ENCODE data around the gene SCNN1B.
"Not testable (repeated sequence)": the region's sequence is repeated elsewhere in the genome, so short reads cannot be mapped to it uniquely, and the experiment has no call there.

Gene SCNN1B

DNA sequence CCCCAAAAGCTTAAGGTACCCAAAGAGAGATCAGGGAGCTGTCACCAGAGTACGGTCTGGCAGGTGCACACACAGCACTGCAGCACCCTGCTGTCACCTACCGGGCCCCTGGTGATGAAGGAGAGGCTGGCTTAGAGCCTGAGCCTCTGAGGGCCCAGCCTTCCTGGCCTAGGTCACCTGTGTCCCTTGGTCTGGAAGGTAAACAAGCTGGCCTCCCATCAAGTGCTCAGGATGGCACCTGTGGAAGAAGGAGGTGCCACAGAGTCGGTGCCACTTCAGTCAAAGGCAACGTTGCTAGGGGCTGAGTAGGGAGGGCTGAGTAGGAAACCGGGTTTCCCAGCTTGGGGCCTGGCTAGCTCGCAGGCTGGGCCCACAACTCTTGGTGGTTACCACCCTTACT lies 80.2 kb downstream of the SCNN1B start:
- no peaks in the 10 kb centered on the region for H3K36me3 ChIP-seq (ENCODE audit: control insufficient read depth, insufficient read depth, low read length)
- no peak overlapping the region for H3K27ac ChIP-seq (ENCODE audit: low read depth, low read length, severe bottlenecking)
- H3K4me1 ChIP-seq (ENCODE audit: control insufficient read depth, insufficient read depth, low read length, poor library complexity, severe bottlenecking): no peaks in the 10 kb centered on the region
- H3K4me3 ChIP-seq (ENCODE audit: extremely low read depth, insufficient read depth, low read length, poor library complexity, severe bottlenecking): no peak overlapping the region
- no peaks in the 10 kb centered on the region for H3K9me3 ChIP-seq (ENCODE audit: control insufficient read depth, low read length)
- WGBS, 2 experiments (ENCODE audit: insufficient coverage in 2 of 2): 81 to 100% methylated on average over 1 to 6 of the region's 6 CpGs

- 76 to 93% methylated on average over 3 of the region's 3 CpGs for WGBS, 2 experiments (ENCODE audit: insufficient coverage in 2 of 2)
These were observed 81.8 kb downstream of the SCNN1B start for GRCh38 chr16:23383881-23384280.

GRCh38 chr16:23384878-23385277 lies 82.8 kb downstream of the SCNN1B start:
- Histone ChIP-seq H3K27ac (ENCODE audit: low read depth, low read length, severe bottlenecking) (no peak overlapping the region), H3K9me3 (ENCODE audit: control insufficient read depth, low read length) (no peaks in the 10 kb centered on the region), H3K36me3 (ENCODE audit: control insufficient read depth, insufficient read depth, low read length) (peaks cover 11% of the 10 kb centered on the region), H3K4me1 (ENCODE audit: control insufficient read depth, insufficient read depth, low read length, poor library complexity, severe bottlenecking) (no peaks in the 10 kb centered on the region), H3K4me3 (ENCODE audit: extremely low read depth, insufficient read depth, low read length, poor library complexity, severe bottlenecking) (no peak overlapping the region)
- 93 to 98% methylated on average over 7 to 8 of the region's 10 CpGs for WGBS, 2 experiments (ENCODE audit: insufficient coverage in 2 of 2)

More at GRCh38 chr16:23383881-23384280, 81.8 kb downstream of the SCNN1B start:
- Histone ChIP-seq H3K4me3 (ENCODE audit: extremely low read depth, insufficient read depth, low read length, poor library complexity, severe bottlenecking) (no peak overlapping the region), H3K9me3 (ENCODE audit: control insufficient read depth, low read length) (no peaks in the 10 kb centered on the region), H3K4me1 (ENCODE audit: control insufficient read depth, insufficient read depth, low read length, poor library complexity, severe bottlenecking) (no peaks in the 10 kb centered on the region), H3K27ac (ENCODE audit: low read depth, low read length, severe bottlenecking) (no peak overlapping the region), H3K36me3 (ENCODE audit: control insufficient read depth, insufficient read depth, low read length) (peaks cover 4% of the 10 kb centered on the region)

- H3K4me1 ChIP-seq (ENCODE audit: control insufficient read depth, insufficient read depth, low read length, poor library complexity, severe bottlenecking): no peaks in the 10 kb centered on the region
- peaks cover 13% of the 10 kb centered on the region for H3K36me3 ChIP-seq (ENCODE audit: control insufficient read depth, insufficient read depth, low read length)
- no peak overlapping the region for H3K27ac ChIP-seq (ENCODE audit: low read depth, low read length, severe bottlenecking)
- WGBS, 2 experiments (ENCODE audit: insufficient coverage in 2 of 2): 88 to 96% methylated on average over 13 to 15 of the region's 15 CpGs
- no peaks in the 10 kb centered on the region for H3K9me3 ChIP-seq (ENCODE audit: control insufficient read depth, low read length)
- H3K4me3 ChIP-seq (ENCODE audit: extremely low read depth, insufficient read depth, low read length, poor library complexity, severe bottlenecking): no peak overlapping the region
These were observed 83.3 kb downstream of the SCNN1B start for GRCh38 chr16:23385441-23385840.

GRCh38 chr16:23387666-23388065 lies 85.6 kb downstream of the SCNN1B start:
- no peaks in the 10 kb centered on the region for H3K4me1 ChIP-seq (ENCODE audit: control insufficient read depth, insufficient read depth, low read length, poor library complexity, severe bottlenecking)
- no peak overlapping the region for H3K4me3 ChIP-seq (ENCODE audit: extremely low read depth, insufficient read depth, low read length, poor library complexity, severe bottlenecking)
- H3K27ac ChIP-seq (ENCODE audit: low read depth, low read length, severe bottlenecking): no peak overlapping the region
- H3K36me3 ChIP-seq (ENCODE audit: control insufficient read depth, insufficient read depth, low read length): peaks cover 32% of the 10 kb centered on the region
- WGBS, 2 experiments (ENCODE audit: insufficient coverage in 2 of 2): 93 to 95% methylated on average over 7 to 8 of the region's 8 CpGs
- no peaks in the 10 kb centered on the region for H3K9me3 ChIP-seq (ENCODE audit: control insufficient read depth, low read length)

- Histone ChIP-seq H3K27ac (ENCODE audit: low read depth, low read length, severe bottlenecking) (no peak overlapping the region), H3K36me3 (ENCODE audit: control insufficient read depth, insufficient read depth, low read length) (peaks cover 38% of the 10 kb centered on the region), H3K4me1 (ENCODE audit: control insufficient read depth, insufficient read depth, low read length, poor library complexity, severe bottlenecking) (no peaks in the 10 kb centered on the region), H3K4me3 (ENCODE audit: extremely low read depth, insufficient read depth, low read length, poor library complexity, severe bottlenecking) (no peak overlapping the region), H3K9me3 (ENCODE audit: control insufficient read depth, low read length) (no peaks in the 10 kb centered on the region)
- 95 to 98% methylated on average over 15 of the region's 15 CpGs for WGBS, 2 experiments (ENCODE audit: insufficient coverage in 2 of 2)
These were observed 86.7 kb downstream of the SCNN1B start for GRCh38 chr16:23388786-23389185.

- 90 to 96% methylated on average over 5 of the region's 5 CpGs for WGBS, 2 experiments (ENCODE audit: insufficient coverage in 2 of 2)
- Histone ChIP-seq H3K36me3 (ENCODE audit: control insufficient read depth, insufficient read depth, low read length) (peaks cover 38% of the 10 kb centered on the region), H3K9me3 (ENCODE audit: control insufficient read depth, low read length) (no peaks in the 10 kb centered on the region), H3K4me3 (ENCODE audit: extremely low read depth, insufficient read depth, low read length, poor library complexity, severe bottlenecking) (no peak overlapping the region), H3K4me1 (ENCODE audit: control insufficient read depth, insufficient read depth, low read length, poor library complexity, severe bottlenecking) (no peaks in the 10 kb centered on the region), H3K27ac (ENCODE audit: low read depth, low read length, severe bottlenecking) (no peak overlapping the region)
These were observed 87.1 kb downstream of the SCNN1B start for GRCh38 chr16:23389201-23389600.

DNA sequence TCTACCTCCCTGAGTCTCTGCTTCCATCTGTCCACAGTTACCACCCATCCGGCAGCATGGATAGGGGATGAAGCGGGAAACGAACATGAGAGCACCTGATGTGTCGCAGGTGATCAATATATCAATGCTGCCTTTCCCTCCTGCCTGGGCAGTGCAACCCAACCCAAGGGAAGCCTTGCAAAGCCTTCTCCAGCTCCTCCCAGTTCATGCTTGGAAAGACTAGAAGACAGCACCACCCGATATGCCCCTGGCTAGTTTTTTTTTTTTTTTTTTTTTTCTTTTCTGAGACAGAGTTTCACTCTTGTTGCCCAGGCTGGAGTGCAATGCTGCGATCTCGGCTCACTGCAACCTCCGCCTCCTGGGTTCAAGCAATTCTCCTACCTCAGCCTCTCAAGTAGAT lies 87.8 kb downstream of the SCNN1B start:
- H3K4me3 ChIP-seq (ENCODE audit: extremely low read depth, insufficient read depth, low read length, poor library complexity, severe bottlenecking): not testable (repeated sequence)
- WGBS, 2 experiments (ENCODE audit: insufficient coverage in 2 of 2): 94 to 100% methylated on average over 4 to 5 of the region's 8 CpGs

DNA sequence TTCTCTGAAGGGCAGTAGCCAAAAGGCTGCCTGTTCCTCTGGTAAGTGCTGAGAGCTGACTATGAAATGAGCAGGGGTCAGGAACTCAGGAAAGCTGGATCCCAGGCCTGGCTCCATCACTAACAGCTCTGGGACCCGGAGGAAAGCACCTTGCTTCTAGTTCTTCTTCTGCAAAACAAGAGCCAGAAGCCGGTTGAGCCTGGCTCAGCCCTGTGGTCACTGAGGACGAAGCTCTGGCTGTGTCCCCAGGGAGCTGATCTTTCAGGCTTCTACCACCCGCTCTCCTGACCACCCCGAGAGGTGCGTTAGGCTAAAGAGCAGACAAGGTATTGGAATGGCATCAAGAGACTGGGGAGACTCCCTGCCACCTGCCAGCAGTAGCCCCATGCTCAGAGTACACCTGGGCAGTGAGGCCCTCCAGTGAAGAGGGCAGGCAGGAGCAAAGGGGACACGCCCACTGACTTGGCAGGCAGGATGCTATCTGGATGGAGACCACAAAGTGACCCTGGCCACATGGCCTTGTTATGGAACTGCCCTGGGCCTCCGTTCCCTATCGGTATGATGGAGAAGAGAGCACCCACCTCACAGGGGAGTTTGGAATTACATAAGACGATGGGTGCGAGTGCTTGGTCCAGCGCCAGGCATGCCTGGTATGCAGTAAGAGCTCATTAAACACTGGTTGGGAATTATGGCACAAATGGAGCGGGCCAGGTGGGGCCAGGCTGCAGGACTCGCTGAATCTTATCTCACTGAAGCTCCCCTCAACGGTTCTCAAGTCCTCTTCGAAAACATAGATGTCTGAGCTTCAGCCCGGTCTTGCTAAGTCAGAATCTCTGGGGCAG lies 89.5 kb downstream of the SCNN1B start:
- no peaks in the 10 kb centered on the region for H3K4me1 ChIP-seq (ENCODE audit: control insufficient read depth, insufficient read depth, low read length, poor library complexity, severe bottlenecking)
- no peak overlapping the region for H3K27ac ChIP-seq (ENCODE audit: low read depth, low read length, severe bottlenecking)
- no peaks in the 10 kb centered on the region for H3K9me3 ChIP-seq (ENCODE audit: control insufficient read depth, low read length)
- peaks cover 40% of the 10 kb centered on the region for H3K36me3 ChIP-seq (ENCODE audit: control insufficient read depth, insufficient read depth, low read length)
- H3K4me3 ChIP-seq (ENCODE audit: extremely low read depth, insufficient read depth, low read length, poor library complexity, severe bottlenecking): no peak overlapping the region
- 92 to 93% methylated on average over 17 of the region's 17 CpGs for WGBS, 2 experiments (ENCODE audit: insufficient coverage in 2 of 2)

More for the DNA sequence above, 87.8 kb downstream of the SCNN1B start:
- not testable (repeated sequence) for H3K9me3 ChIP-seq (ENCODE audit: control insufficient read depth, low read length); H3K27ac ChIP-seq (ENCODE audit: low read depth, low read length, severe bottlenecking); H3K4me1 ChIP-seq (ENCODE audit: control insufficient read depth, insufficient read depth, low read length, poor library complexity, severe bottlenecking)
- peaks cover 38% of the 10 kb centered on the region for H3K36me3 ChIP-seq (ENCODE audit: control insufficient read depth, insufficient read depth, low read length)

GRCh38 chr16:23392223-23392600 lies 90.1 kb downstream of the SCNN1B start:
- H3K9me3 ChIP-seq (ENCODE audit: control insufficient read depth, low read length): no peaks in the 10 kb centered on the region
- no peak overlapping the region for H3K4me3 ChIP-seq (ENCODE audit: extremely low read depth, insufficient read depth, low read length, poor library complexity, severe bottlenecking)
- H3K4me1 ChIP-seq (ENCODE audit: control insufficient read depth, insufficient read depth, low read length, poor library complexity, severe bottlenecking): no peaks in the 10 kb centered on the region
- WGBS, 2 experiments (ENCODE audit: insufficient coverage in 2 of 2): 96 to 97% methylated on average over 6 of the region's 6 CpGs
- H3K36me3 ChIP-seq (ENCODE audit: control insufficient read depth, insufficient read depth, low read length): peaks cover 42% of the 10 kb centered on the region
- no peak overlapping the region for H3K27ac ChIP-seq (ENCODE audit: low read depth, low read length, severe bottlenecking)

DNA sequence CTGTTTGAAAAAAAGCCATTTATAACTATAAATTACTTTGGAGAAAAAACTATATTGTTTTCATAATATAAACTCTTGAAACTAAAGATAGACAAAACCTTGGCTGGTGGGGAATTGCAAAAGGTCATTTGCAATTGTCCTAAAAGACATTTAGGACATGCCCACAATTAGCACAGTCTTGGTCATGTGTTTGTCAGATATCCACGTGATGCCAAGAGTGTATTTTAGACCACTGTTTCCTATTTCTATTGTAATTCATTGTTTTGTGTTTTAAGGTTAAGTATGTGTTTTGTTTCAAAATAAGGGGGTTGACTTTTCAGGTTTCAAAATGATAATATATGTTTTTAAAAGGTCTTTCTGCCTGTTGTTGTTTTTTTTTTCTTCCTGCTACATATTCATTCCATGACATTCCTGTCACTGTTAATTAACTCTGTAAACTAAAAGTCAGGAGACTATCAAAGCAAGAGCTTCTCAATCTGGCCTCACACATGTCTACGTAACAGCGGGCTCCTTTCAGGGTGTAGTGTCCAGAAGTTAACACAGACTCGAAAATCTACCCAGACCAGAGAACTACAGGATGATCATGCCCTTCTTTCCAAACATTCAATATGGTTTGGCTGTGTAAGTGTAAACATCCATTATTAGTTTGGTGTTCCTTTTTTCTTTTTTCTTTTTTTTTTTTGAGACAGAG lies 92.2 kb downstream of the SCNN1B start:
- Histone ChIP-seq H3K4me3 (ENCODE audit: extremely low read depth, insufficient read depth, low read length, poor library complexity, severe bottlenecking) (no peak overlapping the region), H3K4me1 (ENCODE audit: control insufficient read depth, insufficient read depth, low read length, poor library complexity, severe bottlenecking) (peaks cover 2% of the 10 kb centered on the region), H3K27ac (ENCODE audit: low read depth, low read length, severe bottlenecking) (no peak overlapping the region), H3K9me3 (ENCODE audit: control insufficient read depth, low read length) (no peaks in the 10 kb centered on the region), H3K36me3 (ENCODE audit: control insufficient read depth, insufficient read depth, low read length) (peaks cover 52% of the 10 kb centered on the region)
- WGBS, 2 experiments (ENCODE audit: insufficient coverage in 2 of 2): 100% methylated on average over 2 of the region's 4 CpGs

Measured in mesodermal cell (in vitro differentiated cells).